GM18519 (cell line): Measurements from ENCODE around the gene GAS7.

Source experiments
- ATAC-seq: cut with Tn5 transposase; IDR thresholded peaks from one replicate; pipeline ENCODE4 v1.9.1; 2021; ENCODE audit warnings: mild to moderate bottlenecking, moderate library complexity; ENCODE audit not compliant: unreplicated experiment, low FRiP score

The GAS7 gene

DNA sequence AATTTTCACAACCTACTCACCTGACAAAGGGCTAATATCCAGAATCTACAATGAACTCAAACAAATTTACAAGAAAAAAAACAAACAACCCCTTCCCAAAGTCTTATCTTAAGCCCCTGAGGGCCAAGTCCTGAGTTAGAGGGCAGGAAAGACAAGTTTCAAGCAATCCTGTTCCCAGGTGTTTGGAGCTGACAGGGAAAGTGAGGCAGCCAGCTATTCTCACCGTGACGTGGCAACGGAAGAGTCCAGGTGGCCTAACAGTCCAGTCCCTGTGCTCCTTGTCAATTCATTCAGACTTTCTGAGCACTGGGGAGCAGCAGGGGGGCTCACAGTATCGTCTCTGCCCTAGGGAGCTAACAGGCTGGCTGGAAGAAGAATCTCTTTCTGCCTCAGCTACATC lies 203.6 kb downstream of the GAS7 start:
- ATAC-seq, result no peak

DNA sequence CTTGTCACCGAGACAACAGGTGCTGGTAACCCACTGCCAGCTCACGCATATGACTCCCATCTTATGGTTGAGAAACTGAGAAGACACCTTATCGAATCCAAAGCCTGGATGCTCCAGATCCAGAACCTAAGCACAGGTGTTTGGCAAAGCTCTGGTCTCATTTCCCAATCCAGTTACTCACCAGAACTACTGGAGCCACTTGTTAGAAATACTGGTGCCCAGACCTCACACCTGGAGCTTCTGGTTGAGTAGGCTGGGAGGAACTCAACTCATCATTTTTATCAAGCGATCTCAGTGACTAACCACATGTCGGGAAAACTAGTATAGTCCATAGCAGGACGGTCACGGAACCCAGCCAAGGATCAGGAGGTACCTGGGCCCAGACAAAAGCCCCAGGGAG lies 206.6 kb downstream of the GAS7 start:
- ATAC-seq, result no peak

DNA sequence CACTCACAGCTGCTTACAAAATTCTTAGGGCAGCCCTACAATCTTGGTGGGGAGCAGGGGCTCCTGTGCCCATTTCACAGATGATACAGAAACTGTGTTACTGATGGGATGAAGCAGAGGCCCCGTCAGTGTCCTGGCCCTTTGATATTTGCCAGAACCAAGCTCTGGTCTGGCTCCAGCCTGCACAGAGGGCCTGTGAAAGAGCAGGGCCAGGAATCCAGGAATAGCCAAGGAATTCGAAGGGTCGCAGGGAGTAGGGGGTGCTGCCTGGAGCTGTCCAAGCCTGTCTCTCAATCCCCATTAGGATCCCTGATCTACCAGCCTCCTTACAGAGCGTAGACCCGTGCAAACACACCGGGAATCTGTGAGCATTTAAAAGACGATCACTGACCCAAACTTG lies 207.1 kb downstream of the GAS7 start:
- no peak for ATAC-seq

DNA sequence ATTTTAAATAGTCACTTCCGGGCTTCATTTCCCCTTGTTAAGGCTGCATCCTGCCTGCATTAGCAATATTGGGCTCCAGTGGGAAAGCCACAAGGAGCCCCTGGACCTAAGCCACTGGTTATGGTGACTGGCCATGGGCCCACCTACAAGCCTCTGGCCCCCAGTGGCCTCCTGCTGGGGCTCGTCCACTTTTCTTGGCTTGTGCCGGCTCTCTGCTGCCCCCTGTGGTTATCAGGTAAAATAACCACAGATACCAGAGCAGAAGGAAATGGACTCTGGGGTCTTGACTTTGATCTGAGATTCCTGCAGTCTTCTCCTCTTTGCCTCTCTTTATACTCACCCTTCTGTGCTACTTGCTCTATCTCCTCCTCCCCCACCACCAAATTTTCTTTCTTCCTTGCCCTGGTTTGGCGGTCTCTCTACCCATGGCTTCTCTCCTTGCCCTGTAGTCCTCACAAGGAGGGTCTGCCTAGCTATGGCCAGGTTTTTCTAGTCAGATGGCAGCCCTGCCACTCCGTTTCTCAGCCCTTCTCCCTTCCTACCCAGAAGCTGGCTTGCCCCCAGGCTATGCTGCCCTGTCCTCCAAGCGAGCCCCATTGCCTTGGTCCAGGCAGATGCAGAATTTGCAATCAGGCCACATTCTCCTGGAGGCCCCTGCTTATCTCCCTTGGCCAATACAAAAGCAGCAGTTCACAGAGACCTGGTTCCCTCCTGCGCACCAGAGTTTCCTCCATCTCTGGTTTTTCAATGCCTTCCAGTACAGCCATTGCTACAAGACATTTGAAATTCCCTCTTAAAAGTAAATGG lies 210.4 kb downstream of the GAS7 start:
- ATAC-seq, result no peak

DNA sequence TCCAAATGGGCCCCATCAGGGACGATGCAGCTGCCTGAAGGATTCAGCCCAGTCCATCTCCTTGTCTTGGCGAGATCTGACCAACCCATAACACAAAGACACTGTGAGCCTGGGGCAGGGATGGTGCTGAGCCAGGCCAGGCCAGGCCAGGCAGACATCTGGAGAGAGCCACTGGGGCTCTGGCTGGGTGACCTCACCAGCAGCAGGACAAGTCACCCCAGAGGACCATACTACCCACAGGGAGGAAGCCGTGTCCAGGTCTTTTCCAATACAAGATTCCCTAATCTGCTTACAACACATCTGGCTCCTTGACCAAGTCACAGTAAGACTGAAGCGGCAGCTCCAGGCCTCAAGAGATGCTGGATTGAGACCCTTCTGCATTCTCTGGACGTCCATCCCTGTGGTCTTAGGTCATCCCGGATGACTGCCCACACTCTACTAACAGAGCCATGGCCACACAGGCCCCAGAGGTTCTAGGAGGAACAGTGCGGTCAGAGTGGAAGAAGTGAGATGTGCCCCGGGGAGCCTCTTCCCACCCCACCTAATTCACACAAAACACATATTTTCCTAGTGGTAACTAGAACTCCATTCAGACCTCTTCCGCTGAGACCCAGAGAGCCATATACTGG lies 211.5 kb downstream of the GAS7 start:
- ATAC-seq, result no peak

DNA sequence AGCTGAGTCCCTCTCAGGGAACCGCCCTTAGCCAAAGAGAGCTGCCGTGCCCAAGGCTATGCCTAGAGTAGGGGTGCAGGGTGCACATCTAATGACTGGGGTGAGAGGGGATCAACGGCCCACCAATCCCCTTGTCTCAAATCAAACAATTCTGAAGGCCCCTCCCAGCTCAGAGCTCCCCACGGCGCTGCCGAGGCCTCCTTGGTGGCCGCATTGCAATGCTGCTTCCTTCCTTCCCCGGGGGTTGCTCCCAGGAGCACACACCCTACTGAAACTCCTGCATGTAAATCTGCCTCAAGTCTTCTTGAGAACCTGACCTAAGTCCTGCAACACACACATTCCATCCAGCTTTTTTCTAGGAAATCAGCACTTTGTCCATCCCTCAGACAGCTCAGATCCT lies 212.8 kb downstream of the GAS7 start:
- no peak for ATAC-seq

DNA sequence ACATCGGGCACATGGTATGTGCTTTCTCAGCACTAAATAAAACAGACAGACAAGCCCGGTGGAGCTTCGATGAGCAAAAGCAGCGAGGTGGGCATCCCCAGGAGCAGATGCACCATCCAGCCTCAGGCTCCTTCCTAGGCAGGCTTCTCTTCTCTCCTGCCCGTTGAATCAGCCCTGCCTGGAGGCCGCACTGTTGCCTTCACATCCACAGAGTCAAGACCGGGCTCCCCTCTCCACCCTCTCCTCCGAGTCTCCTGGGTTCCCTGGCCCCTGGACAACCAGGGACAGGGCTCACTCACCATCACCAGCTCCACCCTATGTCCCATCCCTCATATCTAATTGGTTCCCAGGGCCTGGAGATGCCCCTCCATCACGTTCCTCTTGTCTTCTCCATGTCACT lies 213.6 kb downstream of the GAS7 start:
- no peak for ATAC-seq

DNA sequence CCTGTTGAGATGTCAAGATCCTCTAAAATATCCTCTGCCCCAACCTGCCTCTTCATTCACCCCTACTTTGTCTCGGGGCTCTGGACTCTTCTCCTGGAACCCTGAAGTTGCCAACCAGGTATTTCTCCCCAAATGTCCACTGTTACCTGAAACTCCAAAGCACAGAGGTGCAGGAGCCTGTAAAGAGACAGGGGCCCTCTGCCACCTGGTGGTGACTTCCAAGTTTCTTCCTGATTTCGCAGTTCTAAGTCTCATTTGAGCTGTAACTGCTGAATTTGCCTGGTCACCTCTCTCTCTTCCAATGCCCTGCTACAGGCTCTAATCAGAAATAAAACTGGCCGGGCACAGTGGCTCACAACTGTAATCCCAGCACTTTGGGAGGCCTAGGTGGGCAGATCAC lies 216.2 kb downstream of the GAS7 start:
- no peak for ATAC-seq

DNA sequence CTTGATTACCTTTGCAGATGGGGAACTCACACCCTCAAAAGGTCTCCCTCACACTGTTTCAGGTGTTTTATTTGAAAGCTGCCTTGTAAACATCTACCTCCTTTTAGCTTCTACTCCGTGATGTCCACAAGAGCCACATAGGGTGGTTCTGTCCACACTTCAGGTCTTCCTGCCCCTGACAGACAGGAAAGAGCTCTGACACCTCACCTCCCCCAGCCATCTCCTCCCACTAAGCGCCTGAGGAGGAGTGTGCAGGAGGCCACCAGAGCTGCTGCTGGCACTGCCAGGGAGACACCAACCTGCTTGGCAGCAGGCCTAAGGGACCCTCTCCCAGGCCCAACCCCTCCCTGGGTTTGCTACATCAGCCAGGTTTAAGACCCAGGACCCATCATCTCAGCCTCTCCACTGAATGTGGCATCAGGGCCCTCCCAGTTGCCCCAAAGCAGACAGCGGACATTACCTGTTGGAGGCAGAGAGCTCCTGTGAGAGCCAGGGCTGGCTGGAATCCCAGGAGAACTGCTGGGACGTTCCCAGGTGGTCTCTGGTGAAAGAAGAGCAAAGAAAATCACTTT lies 217.0 kb downstream of the GAS7 start:
- ATAC-seq, result no peak

DNA sequence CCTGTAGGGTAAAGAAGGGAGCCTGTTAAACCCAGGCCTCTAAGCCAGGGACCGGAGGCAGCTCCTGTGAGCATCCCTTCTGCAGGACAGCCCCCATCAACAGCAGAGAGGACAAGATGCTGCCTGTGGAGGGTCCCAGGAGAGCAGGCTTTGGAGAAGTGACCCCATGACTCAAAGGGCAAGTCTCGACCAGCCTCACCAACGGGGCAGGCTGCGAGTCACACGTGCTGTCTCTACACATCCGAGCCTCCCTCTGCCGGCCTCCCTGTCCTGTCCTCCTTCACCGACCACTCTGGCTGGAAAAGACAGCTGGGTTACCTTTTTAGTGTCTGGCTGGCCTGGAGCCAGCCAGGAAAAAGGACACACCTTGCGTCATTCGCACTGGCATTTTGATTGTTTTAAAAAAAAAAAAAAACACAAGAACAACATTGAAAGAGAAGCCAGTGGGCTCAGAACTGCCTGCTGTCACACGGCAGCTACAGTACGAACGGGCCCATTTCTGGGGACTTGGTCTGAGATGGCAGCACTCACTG lies 218.9 kb downstream of the GAS7 start:
- ATAC-seq, result no peak

DNA sequence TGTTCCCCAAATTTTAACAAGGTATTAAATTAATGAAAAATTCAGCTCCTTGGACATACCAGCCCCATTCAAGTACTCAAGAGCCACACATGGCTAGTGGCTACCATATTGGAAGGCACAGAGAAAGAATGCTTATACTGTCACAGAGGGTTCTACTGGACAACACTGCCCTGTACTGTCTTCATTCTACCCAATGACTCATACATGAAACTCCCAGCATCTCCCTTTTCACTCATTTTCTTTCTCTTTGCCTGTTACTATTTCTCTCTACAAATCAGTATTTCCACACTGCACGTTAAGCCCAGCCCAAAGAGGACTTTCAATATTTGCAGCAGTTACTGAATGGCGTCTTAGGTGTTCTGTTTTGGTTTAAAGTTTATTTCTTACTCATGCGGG lies 221.2 kb downstream of the GAS7 start:
- no peak for ATAC-seq

DNA sequence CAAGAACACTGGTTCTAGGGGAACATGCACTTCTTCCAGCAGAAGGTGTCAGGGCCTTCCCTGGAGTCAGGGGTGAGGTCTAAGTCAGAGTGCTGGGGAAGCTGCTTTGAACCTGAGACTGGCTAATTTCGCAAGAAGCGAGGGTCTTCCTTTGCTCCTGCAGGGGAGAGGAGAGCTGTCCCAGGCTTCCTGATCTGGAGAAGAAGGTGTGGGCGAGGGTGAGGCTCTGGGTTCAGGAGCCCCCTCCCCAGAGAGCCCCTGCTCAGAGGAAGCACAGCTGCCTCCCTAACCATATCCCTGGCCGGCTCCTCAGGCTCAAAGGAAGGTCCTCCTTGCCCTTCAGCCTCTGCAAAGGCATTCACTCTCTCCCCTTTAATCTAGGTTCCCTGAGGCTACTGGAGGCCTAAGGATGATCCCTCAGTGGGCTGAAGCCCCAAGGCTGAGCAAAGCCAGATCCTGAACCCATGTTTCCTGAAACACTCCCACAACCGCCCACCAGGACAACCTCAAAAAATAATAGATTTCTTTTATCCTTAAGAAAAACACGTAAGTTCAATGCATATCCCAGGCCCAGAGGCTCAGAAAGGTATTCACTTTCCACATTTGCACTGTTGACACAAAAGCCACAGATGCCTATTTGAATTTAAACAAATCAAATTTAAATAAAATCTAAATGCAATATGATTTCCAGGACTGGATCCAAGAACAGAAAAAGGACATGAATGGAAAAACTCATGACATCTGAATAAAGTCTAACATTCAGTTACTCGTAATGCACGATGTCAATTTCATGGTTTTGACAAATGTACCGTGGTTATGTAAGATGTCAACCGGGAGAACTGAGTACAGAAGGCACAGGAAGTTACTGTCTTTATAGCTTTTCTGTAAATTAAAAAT lies 221.9 kb downstream of the GAS7 start:
- no peak for ATAC-seq

DNA sequence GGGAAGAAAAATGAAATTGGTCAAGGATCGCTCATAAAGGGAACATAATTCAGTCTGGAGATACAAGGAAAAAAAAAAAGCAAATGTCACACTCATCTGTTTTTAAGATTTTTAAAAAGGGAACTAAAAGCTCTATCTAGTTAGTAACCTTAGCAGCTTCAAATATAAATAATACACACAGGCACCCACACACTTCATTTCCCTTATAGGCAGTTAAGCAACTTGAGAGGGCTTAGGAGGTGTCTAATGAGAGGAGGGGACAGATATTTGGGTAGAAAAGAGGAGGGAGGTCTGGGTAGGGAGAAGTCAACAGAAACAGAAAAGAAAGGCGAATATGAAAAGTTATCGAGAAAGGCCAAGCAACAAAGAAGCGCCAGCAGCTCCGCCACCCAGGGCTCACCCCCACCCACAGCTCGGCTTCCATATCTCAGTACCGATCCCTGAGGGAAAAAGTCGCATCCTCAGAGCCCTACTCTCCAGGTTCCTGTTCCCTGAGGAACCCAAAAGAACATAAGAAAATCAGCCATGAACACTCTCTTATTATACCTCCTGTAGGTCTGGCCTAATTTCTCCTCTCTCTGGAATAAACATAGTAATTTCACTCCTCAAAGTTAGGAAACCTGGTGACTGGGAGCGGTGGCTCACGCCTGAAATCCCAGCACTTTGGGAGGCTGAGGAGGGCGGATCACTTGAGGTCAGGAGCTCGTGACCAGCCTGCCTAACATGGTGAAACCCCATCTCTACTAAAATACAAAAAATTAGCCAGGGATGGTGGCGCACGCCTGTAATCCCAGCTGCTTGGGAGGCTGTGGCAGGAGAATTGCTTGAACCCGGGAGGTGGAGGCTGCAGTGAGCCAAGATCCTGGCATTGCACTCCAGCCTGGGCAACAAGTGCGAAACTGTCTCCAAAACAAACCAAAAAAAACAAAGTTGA lies 223.7 kb downstream of the GAS7 start:
- no peak for ATAC-seq

DNA sequence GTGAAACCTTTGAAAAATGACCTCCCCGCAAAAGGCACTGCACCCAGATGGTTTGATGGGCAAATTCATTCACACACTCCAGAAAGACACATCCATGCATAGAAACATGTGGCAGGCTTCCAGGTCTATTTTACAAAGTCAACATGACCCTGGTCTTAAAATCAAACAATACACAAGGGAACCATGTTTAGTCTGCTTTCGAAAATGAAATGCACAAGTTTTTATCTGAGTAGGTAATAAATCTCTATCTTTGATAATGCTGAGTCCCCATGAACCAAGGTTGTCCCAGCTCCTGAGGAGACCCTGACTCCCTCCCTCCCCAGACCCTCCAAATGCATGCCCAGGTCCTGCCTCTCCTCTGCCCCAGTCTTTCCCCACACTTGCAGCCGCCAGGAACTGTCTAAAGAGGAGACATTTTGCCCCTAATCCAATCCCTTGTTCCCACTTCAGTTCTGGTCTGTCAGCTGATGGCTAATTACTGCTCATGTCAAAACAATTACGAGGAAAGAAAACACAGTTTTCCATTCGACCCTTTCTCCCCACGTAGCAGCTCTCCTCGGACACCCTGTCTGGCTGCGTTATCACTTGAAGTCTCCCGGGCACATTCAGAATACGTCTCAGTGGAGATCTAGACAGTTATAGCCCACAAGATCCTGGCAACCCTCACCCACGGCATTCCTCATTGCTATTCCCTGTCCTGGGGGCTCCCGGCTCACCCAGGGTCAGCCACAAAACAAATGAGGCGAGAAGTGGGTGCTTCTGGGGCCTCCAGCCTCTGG lies 224.5 kb downstream of the GAS7 start:
- no peak for ATAC-seq

DNA sequence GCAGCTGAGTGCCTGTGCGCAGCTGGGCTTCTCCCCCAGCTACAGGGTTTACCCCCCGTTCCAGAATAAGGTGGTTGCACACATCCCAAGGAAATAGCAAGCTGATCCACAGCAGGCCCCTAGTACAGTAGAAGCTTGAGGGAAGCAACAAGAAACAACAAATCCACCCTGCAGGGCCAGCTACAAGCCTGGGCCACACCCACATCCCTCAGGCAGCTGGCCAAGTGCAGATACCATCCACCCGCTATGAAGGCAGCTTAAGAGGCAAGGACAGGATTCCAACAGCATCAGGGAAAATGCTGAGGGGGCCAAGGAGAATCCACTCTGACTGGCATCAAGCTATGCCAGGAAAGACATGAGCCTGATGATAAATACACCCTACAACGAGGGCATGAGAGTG lies 226.4 kb downstream of the GAS7 start:
- ATAC-seq, result no peak

DNA sequence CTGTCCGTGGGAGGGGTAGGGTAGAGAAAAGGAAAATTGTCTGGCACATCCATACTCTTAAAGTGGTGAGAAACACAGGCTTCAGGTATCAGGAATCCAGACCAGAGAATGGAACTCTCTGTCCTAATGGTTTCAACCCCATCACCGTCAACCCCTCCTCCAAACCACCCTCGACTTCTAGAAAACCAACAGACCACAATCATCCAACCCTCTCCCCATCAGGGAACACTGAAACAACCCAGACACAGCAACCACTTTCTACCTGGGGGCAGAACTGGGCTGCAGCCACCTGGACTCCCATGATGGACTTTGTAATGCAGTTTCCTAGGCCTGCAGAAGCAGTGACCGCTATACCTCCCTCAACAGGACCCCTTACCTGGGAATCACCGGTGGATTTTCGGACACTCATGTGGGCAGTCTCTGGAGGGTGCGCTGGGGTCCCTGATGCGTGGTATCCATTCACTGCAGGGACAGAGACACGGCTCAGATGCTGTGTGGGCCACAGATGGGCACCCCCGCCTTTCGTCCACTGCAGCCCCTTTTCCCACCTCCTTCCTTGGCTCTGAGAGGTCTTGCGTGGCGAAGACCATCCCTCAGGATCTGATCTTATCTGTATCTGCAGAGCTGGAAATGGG lies 229.0 kb downstream of the GAS7 start:
- ATAC-seq, result no peak

DNA sequence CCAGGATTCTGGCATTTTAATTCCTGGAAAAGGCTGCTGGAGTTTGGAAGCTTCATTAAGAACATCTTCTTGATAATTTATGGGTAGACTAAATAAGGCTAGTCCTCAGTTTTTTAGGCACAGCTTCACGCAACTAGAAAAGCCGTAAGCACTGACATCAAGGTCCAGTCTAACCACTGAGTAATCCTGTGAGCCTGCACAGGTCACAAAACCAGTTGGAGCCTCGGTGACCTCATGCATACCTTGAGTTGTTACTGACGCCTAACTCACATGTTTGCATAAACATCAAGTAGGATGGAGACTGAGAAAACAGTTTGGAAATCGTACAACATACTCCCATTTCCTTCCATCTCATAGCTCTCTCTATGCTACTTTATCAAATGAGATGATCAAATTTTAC lies 229.5 kb downstream of the GAS7 start:
- no peak for ATAC-seq

DNA sequence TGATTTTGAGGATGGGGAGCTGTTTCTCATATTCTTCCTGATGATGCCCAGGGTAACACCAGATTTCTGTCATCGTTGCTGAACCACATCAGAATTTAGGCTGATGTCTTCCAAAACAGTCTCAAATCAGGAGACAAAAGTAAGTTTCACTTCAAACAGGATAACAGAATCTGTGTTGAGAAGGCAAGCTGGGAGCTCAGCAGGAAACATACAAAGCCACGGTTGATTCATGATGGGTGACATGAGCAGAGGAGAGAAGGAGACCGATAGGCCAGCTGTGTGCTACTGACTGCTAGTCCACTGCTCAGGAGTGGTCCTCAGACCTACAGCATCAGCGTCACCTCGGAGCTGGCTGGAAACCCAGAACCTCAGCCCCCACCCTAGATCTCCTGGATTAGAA lies 230.4 kb downstream of the GAS7 start:
- no peak for ATAC-seq
